ENCODE measurements around the gene RXYLT1.

DNA sequence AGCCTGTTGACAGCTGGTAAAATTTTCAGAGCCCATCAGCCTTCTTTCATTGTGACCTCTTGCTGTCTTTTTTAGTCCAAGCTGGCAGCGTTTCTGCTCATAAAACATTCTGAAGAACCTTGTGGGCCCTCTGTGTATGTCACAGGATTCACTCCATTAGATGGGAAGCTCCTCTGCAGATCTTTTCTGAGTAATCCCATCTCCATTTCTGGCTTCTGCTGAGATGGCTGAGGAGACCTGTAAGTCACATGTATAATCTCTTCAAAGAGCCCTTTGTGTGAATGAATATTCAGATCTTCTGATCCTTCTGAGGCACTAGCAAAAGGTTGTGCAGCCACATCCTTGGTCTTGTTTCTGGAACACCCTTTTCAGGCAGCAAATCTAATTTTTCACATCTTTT, 2.8 kb downstream of the RXYLT1 start:
- TF ChIP-seq, protein P1, sequence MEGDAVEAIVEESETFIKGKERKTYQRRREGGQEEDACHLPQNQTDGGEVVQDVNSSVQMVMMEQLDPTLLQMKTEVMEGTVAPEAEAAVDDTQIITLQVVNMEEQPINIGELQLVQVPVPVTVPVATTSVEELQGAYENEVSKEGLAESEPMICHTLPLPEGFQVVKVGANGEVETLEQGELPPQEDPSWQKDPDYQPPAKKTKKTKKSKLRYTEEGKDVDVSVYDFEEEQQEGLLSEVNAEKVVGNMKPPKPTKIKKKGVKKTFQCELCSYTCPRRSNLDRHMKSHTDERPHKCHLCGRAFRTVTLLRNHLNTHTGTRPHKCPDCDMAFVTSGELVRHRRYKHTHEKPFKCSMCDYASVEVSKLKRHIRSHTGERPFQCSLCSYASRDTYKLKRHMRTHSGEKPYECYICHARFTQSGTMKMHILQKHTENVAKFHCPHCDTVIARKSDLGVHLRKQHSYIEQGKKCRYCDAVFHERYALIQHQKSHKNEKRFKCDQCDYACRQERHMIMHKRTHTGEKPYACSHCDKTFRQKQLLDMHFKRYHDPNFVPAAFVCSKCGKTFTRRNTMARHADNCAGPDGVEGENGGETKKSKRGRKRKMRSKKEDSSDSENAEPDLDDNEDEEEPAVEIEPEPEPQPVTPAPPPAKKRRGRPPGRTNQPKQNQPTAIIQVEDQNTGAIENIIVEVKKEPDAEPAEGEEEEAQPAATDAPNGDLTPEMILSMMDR (IDR thresholded peaks at IDR 0.05): no peak
- no peak for TF ChIP-seq POLR2A (IDR thresholded peaks at IDR 0.05)

Data from body of pancreas (tissue), 4 donors.